A204.1 (cell line): ENCODE data around the gene DISP3.

Experiments
- FAIRE-seq: peaks from 2 replicates; lab custom pipeline; 2012; peaks lifted over from hg19 to GRCh38; lab: Jason Lieb, UNC

DISP3 gene

GRCh38 chr1:11478571-11479374, at the start of gene DISP3:
DISP3 (plus strand) TSS chr1:11479155; CDS start chr1:11500993, 21,838 bp downstream.
- no peak for FAIRE-seq

- no peak for FAIRE-seq
Observed at GRCh38 chr1:11429226-11429625, 49.7 kb upstream of the DISP3 start.

GRCh38 chr1:11429935-11430334, 49.0 kb upstream of the DISP3 start:
- FAIRE-seq, result no peak

- FAIRE-seq, result no peak
Observed at GRCh38 chr1:11431941-11432507, 46.9 kb upstream of the DISP3 start.

GRCh38 chr1:11432526-11432925, 46.4 kb upstream of the DISP3 start:
- no peak for FAIRE-seq

- no peak for FAIRE-seq
Observed at GRCh38 chr1:11434501-11434900, 44.5 kb upstream of the DISP3 start.

- FAIRE-seq, result no peak
Observed at GRCh38 chr1:11434926-11435325, 44.0 kb upstream of the DISP3 start.

GRCh38 chr1:11438996-11439395, 40.0 kb upstream of the DISP3 start:
- FAIRE-seq, result no peak

GRCh38 chr1:11441211-11441952, 37.6 kb upstream of the DISP3 start:
- no peak for FAIRE-seq

- no peak for FAIRE-seq
Observed at GRCh38 chr1:11443043-11443442, 35.9 kb upstream of the DISP3 start.

GRCh38 chr1:11443961-11444658, 34.8 kb upstream of the DISP3 start:
- no peak for FAIRE-seq

- no peak for FAIRE-seq
Observed at GRCh38 chr1:11444907-11445306, 34.0 kb upstream of the DISP3 start.

GRCh38 chr1:11447903-11448302, 31.1 kb upstream of the DISP3 start:
- FAIRE-seq, result no peak

- no peak for FAIRE-seq
Observed at GRCh38 chr1:11448373-11449099, 30.4 kb upstream of the DISP3 start.

GRCh38 chr1:11449100-11449403, 29.9 kb upstream of the DISP3 start:
- FAIRE-seq, result no peak

GRCh38 chr1:11450310-11450709, 28.6 kb upstream of the DISP3 start:
- no peak for FAIRE-seq

- no peak for FAIRE-seq
Observed at GRCh38 chr1:11453742-11454491, 25.0 kb upstream of the DISP3 start.

GRCh38 chr1:11455967-11456570, 22.9 kb upstream of the DISP3 start:
- FAIRE-seq, result no peak

GRCh38 chr1:11456965-11457364, 22.0 kb upstream of the DISP3 start:
- FAIRE-seq, result no peak

GRCh38 chr1:11458811-11459275, 20.1 kb upstream of the DISP3 start:
- no peak for FAIRE-seq
